Measurements from ENCODE around the gene DCDC1. TPM values are rescaled to one million over a fixed set of nuclear protein-coding genes. Genes with fewer than 3 reads are reported as not detected.
A peak's percentile ranks its signal among the peaks of the same experiment; 100 is the strongest.

The DCDC1 gene
- total RNA-seq, 1 donor from 2014 or later = 0.44 TPM

DNA sequence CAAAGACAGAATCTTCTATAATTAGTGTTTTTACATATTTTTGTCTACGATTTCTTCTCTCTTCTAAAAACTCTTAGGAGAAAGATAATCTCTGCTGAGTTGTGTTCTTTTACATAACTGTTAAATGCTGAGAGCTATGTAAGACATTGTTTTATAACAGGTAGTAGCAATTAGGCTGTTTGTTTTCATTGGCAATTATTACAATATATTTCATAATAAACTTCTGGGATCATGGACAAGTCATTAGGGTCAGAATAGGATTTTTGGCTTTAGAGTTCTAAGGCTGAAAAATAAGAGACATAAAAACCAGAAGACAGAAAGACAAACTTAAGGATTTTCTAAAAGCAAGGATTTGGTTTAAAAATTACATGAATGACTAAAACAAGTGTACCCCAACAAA lies 120.8 kb downstream of the DCDC1 start:
- Mint-ChIP-seq H3K4me3 (ENCODE audit: unreplicated experiment) (no peak overlapping the region), H3K27me3 (ENCODE audit: unreplicated experiment) (no peaks in the 10 kb centered on the region), H3K36me3 (ENCODE audit: low read depth, unreplicated experiment) (no peaks in the 10 kb centered on the region), H3K27ac (ENCODE audit: unreplicated experiment) (no peak overlapping the region), H3K9me3 (ENCODE audit: unreplicated experiment) (no peaks in the 10 kb centered on the region), H3K4me1 (ENCODE audit: unreplicated experiment) (no peaks in the 10 kb centered on the region)
- DNase-seq (ENCODE audit: low spot score) = no peak
- TF ChIP-seq CTCF (IDR thresholded peaks at IDR 0.05; ENCODE audit: unreplicated experiment) = no peak

DNA sequence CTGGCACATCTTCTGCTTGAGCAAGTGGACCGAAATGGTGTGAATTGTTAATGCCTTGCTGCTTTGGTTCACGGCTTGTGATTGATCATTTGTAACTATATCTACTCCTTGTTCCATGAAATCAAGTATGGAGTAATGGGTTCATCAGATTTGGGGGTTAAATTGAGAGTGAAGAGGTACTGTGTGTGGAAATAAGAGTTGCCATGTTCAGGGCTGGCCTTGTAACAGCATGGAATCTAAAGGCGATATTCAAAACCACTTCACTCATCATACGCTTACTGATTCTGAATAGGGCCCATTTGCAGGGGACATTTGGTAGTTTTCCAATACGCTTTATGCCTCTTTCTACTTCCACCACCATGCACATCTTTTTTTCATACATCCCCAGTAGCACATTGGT lies 122.2 kb downstream of the DCDC1 start:
- no peak for DNase-seq (ENCODE audit: low spot score)
- no peaks in the 10 kb centered on the region for H3K27me3 Mint-ChIP-seq (ENCODE audit: unreplicated experiment)
- H3K27ac Mint-ChIP-seq (ENCODE audit: unreplicated experiment) = no peak overlapping the region
- no peaks in the 10 kb centered on the region for H3K4me1 Mint-ChIP-seq (ENCODE audit: unreplicated experiment)
- H3K36me3 Mint-ChIP-seq (ENCODE audit: low read depth, unreplicated experiment) = no peaks in the 10 kb centered on the region
- TF ChIP-seq CTCF (IDR thresholded peaks at IDR 0.05; ENCODE audit: unreplicated experiment) = no peak
- H3K9me3 Mint-ChIP-seq (ENCODE audit: unreplicated experiment) = no peaks in the 10 kb centered on the region
- no peak overlapping the region for H3K4me3 Mint-ChIP-seq (ENCODE audit: unreplicated experiment)

- H3K4me1 Mint-ChIP-seq (ENCODE audit: unreplicated experiment) = no peaks in the 10 kb centered on the region
- TF ChIP-seq CTCF (IDR thresholded peaks at IDR 0.05; ENCODE audit: unreplicated experiment) = no peak
- no peaks in the 10 kb centered on the region for H3K36me3 Mint-ChIP-seq (ENCODE audit: low read depth, unreplicated experiment)
- no peak overlapping the region for H3K27ac Mint-ChIP-seq (ENCODE audit: unreplicated experiment)
- DNase-seq (ENCODE audit: low spot score) = no peak
- no peaks in the 10 kb centered on the region for H3K9me3 Mint-ChIP-seq (ENCODE audit: unreplicated experiment)
- H3K27me3 Mint-ChIP-seq (ENCODE audit: unreplicated experiment) = no peaks in the 10 kb centered on the region
- H3K4me3 Mint-ChIP-seq (ENCODE audit: unreplicated experiment) = no peak overlapping the region
Observed at GRCh38 chr11:31246451-31247165, 122.9 kb downstream of the DCDC1 start.

- no peaks in the 10 kb centered on the region for H3K4me1 Mint-ChIP-seq (ENCODE audit: unreplicated experiment)
- H3K4me3 Mint-ChIP-seq (ENCODE audit: unreplicated experiment) = no peak overlapping the region
- no peak for TF ChIP-seq CTCF (IDR thresholded peaks at IDR 0.05; ENCODE audit: unreplicated experiment)
- no peaks in the 10 kb centered on the region for H3K36me3 Mint-ChIP-seq (ENCODE audit: low read depth, unreplicated experiment)
- no peak overlapping the region for H3K27ac Mint-ChIP-seq (ENCODE audit: unreplicated experiment)
- no peaks in the 10 kb centered on the region for H3K9me3 Mint-ChIP-seq (ENCODE audit: unreplicated experiment)
- H3K27me3 Mint-ChIP-seq (ENCODE audit: unreplicated experiment) = no peaks in the 10 kb centered on the region
- DNase-seq (ENCODE audit: low spot score) = no peak
Observed at GRCh38 chr11:31243706-31244105, 125.8 kb downstream of the DCDC1 start.

- peak; percentile 56 for DNase-seq (ENCODE audit: low spot score)
- no peak overlapping the region for H3K27ac Mint-ChIP-seq (ENCODE audit: unreplicated experiment)
- no peaks in the 10 kb centered on the region for H3K27me3 Mint-ChIP-seq (ENCODE audit: unreplicated experiment)
- no peak overlapping the region for H3K4me3 Mint-ChIP-seq (ENCODE audit: unreplicated experiment)
- H3K36me3 Mint-ChIP-seq (ENCODE audit: low read depth, unreplicated experiment) = no peaks in the 10 kb centered on the region
- no peaks in the 10 kb centered on the region for H3K4me1 Mint-ChIP-seq (ENCODE audit: unreplicated experiment)
- no peaks in the 10 kb centered on the region for H3K9me3 Mint-ChIP-seq (ENCODE audit: unreplicated experiment)
- TF ChIP-seq CTCF (IDR thresholded peaks at IDR 0.05; ENCODE audit: unreplicated experiment) = peak; percentile 61
Observed at GRCh38 chr11:31240340-31240904, 129.1 kb downstream of the DCDC1 start.
